ENCODE data around the gene UGT1A3. TPM values are rescaled to one million over a fixed set of nuclear protein-coding genes. Genes with fewer than 3 reads are reported as not detected.

UGT1A3 gene
- total RNA-seq, 1 donor from 2014 or later = not detected

DNA sequence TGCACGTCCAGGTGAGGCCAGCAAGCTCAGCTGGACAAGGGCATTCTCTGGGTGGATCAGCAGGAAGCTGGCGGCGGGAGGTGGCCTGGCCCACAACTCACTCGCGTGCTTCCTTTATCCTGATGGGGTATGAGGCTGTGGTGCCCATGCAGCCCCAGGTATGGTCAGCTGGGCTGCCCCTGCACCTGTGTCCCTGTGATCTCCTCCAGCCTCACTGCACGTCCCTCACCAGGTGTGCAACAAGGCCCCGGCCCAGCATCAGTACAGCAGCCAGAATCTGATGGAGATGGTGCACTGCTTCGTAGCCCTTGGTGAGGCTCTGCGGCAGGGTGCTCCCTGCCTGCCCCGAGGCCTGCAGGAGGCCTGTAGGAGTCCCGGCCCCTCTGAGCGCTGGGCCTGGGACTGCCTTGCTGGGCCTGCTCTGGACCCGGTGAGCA, 66.9 kb downstream of the UGT1A3 start:
- TF ChIP-seq, protein P1, sequence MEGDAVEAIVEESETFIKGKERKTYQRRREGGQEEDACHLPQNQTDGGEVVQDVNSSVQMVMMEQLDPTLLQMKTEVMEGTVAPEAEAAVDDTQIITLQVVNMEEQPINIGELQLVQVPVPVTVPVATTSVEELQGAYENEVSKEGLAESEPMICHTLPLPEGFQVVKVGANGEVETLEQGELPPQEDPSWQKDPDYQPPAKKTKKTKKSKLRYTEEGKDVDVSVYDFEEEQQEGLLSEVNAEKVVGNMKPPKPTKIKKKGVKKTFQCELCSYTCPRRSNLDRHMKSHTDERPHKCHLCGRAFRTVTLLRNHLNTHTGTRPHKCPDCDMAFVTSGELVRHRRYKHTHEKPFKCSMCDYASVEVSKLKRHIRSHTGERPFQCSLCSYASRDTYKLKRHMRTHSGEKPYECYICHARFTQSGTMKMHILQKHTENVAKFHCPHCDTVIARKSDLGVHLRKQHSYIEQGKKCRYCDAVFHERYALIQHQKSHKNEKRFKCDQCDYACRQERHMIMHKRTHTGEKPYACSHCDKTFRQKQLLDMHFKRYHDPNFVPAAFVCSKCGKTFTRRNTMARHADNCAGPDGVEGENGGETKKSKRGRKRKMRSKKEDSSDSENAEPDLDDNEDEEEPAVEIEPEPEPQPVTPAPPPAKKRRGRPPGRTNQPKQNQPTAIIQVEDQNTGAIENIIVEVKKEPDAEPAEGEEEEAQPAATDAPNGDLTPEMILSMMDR (IDR thresholded peaks at IDR 0.05) = no peak
- DNase-seq = no peak
- no peaks in the 10 kb centered on the region for H3K36me3 ChIP-seq

DNA sequence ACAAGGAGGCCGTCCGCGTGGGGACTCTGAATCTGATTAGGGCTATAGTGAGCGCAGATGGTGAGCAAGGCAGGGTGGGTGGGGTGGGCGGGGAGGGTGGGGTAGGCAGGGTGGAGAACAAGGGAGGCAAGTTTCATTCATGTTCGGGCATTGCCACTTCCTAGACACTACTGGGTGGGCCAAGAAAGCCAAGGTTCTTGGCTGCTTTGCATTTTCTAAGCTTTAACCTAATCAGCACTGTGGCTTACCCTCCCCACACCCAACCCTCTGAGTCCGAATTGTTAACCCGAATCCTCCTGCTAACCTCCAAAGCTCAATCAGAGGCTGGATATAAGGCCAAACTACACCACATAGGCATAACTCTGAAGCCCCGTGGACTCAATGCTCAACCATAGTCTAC, 67.4 kb downstream of the UGT1A3 start:
- Histone ChIP-seq H3K27me3 (ENCODE audit: low read depth) (no peaks in the 10 kb centered on the region), H3K27ac (no peak overlapping the region), H3K9me3 (no peaks in the 10 kb centered on the region), H3K36me3 (no peaks in the 10 kb centered on the region), H3K4me1 (no peaks in the 10 kb centered on the region), H3K4me3 (no peak overlapping the region)
- TF ChIP-seq, protein P1 (IDR thresholded peaks at IDR 0.05) = no peak
- ATAC-seq (no peak), DNase-seq (no peak)
- intact Hi-C loops (cut with DNase I) = no loop called here

More for the DNA sequence above, 66.9 kb downstream of the UGT1A3 start:
- Histone ChIP-seq H3K27me3 (ENCODE audit: low read depth) (no peaks in the 10 kb centered on the region), H3K27ac (no peak overlapping the region), H3K9me3 (no peaks in the 10 kb centered on the region), H3K4me3 (no peak overlapping the region), H3K4me1 (no peaks in the 10 kb centered on the region)
- ATAC-seq = no peak
- intact Hi-C loops (cut with DNase I) = no loop called here

DNA sequence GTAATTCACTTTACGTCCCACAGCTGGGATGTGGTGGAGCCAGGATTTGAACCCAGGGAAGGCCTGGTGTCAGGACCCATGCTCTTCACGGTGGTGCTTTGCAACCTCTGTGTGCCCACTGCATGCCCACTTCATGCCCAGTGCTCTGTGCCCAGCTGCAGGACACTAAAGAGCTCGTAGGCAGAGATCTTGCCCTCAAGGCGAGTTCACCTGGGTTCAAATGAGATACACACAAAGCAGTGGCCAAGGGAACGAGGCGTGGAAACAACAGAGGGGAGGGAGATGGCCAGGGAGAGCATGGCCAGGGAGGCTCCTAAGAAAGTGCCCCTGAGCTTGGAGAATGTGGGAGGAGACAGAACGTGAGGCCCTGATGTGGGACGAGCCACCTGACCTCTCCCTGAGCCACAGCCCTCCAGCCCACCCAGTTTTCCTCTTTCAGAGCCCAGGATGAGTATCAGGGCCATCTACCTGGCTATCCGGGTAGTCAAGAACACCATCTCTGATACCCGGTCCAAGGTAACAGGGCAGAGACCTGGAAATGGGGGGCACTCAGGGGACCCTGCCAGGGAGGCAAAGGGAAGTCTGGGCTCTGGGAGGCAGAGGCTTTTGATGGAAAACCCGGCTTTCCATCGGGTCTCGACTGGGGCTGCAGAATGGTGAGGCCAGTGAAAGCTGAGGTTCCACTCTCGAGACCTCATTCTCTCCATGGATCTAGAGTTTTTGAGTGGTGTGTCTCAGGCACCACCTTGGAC, 69.7 kb downstream of the UGT1A3 start:
- H3K4me1 ChIP-seq = no peaks in the 10 kb centered on the region
- no peak overlapping the region for H3K4me3 ChIP-seq
- no peaks in the 10 kb centered on the region for H3K9me3 ChIP-seq
- DNase-seq = no peak
- intact Hi-C loops (cut with DNase I) = no loop called here
- TF ChIP-seq, protein P1 (IDR thresholded peaks at IDR 0.05) = no peak
- H3K27me3 ChIP-seq (ENCODE audit: low read depth) = no peaks in the 10 kb centered on the region
- H3K36me3 ChIP-seq = no peaks in the 10 kb centered on the region
- H3K27ac ChIP-seq = no peak overlapping the region
- ATAC-seq = no peak

DNA sequence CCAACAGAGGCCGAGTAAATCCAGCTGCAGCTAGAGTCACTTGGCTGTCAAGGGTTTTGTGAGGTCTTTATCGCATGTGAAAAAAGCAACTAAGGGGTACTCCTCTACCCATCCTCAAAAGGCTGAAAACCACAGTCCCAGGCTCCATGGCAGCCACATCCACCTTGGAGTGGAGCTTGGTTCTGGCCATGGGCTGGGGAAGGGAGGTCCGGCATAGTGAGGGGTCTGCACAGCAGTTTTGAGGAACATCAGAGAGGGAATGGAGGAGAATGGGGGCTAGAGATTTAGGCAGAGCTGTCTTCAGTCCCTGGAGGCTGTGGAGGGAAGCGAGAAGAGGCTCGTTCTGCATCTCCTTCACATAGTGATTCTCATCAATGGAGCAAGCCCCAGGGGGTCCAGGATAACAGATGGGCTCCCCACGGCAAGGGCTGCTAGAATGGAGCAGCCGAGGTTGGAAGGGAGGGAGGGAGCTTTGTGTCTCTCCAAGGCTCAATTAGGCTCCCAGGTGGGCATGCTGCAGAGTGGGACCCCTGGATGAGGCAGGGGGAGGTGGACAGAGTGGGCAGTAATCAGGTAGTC, 70.3 kb downstream of the UGT1A3 start:
- H3K36me3 ChIP-seq = no peaks in the 10 kb centered on the region
- H3K27ac ChIP-seq = no peak overlapping the region
- no peaks in the 10 kb centered on the region for H3K27me3 ChIP-seq (ENCODE audit: low read depth)
- TF ChIP-seq, protein P1 (IDR thresholded peaks at IDR 0.05) = no peak
- no peak overlapping the region for H3K4me3 ChIP-seq
- H3K4me1 ChIP-seq = no peaks in the 10 kb centered on the region
- DNase-seq = no peak
- H3K9me3 ChIP-seq = no peaks in the 10 kb centered on the region
- intact Hi-C loops (cut with DNase I) = no loop called here
- ATAC-seq = no peak

DNA sequence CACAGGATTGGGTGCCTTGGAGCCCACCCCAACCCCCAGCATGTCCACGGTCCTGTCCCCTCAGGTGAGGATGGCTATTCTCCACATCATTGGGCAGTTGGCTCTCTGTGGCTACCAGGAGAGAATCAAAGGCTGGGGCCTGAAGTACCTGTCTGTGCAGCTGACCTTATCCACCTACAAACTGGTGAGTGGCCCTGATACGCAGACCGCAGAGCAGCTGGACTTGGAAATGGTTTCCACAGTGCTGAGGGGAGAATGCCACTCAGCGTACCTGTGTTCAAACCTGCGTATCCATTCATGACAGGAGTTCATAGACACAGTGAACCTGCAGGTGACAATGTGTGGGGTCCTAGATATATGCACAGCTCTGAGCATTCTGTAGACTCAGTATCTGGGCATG, 70.9 kb downstream of the UGT1A3 start:
- DNase-seq = no peak
- intact Hi-C loops (cut with DNase I) = no loop called here
- no peak overlapping the region for H3K27ac ChIP-seq

More for the DNA sequence above, 70.9 kb downstream of the UGT1A3 start:
- Histone ChIP-seq H3K36me3 (no peaks in the 10 kb centered on the region), H3K4me3 (no peak overlapping the region), H3K4me1 (no peaks in the 10 kb centered on the region), H3K9me3 (no peaks in the 10 kb centered on the region), H3K27me3 (ENCODE audit: low read depth) (no peaks in the 10 kb centered on the region)
- TF ChIP-seq, protein P1 (IDR thresholded peaks at IDR 0.05) = no peak
- no peak for ATAC-seq
